ENCODE measurements around the gene TRIM2.

DNA sequence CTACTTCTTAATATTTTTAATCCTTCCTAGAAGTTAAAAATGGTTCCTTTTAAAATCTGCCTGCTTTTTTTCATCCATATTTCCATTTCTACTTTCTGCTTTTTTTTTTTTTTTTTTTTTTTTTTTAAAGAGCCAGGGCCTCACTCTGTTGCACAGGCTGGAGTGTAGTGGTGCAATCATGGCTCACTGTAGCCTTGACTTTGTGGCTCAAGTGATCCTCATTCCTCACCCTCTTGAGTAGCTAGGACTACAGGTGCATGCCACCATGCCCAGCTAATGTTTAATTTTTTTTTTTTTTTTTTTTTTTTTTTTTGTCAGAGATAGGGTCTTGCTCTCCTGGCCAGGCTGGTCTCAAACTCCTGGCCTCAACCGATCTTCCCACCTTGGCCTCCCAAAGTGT, 179.9 kb downstream of the TRIM2 start:
- TF ChIP-seq, protein P1, sequence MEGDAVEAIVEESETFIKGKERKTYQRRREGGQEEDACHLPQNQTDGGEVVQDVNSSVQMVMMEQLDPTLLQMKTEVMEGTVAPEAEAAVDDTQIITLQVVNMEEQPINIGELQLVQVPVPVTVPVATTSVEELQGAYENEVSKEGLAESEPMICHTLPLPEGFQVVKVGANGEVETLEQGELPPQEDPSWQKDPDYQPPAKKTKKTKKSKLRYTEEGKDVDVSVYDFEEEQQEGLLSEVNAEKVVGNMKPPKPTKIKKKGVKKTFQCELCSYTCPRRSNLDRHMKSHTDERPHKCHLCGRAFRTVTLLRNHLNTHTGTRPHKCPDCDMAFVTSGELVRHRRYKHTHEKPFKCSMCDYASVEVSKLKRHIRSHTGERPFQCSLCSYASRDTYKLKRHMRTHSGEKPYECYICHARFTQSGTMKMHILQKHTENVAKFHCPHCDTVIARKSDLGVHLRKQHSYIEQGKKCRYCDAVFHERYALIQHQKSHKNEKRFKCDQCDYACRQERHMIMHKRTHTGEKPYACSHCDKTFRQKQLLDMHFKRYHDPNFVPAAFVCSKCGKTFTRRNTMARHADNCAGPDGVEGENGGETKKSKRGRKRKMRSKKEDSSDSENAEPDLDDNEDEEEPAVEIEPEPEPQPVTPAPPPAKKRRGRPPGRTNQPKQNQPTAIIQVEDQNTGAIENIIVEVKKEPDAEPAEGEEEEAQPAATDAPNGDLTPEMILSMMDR (IDR thresholded peaks at IDR 0.05) = no peak
- TF ChIP-seq POLR2A (IDR thresholded peaks at IDR 0.05) = no peak
